HCT116 (cell line): Measurements from ENCODE around the gene USF2. TPM values are rescaled to one million over a fixed set of nuclear protein-coding genes. Genes with fewer than 3 reads are reported as not detected.

Source experiments
- ATAC-seq: fragments of 200-7000 bp; cut with Tn5 transposase; 2 replicates; pipeline ENCODE4 v1.9.1; 2020; ENCODE audit warnings: mild to moderate bottlenecking, moderate library complexity
- BruUV-seq: library from RNA; stranded (reverse); fragments of 400-500 nt; replicated peaks from 2 replicates; lab custom pipeline; 2021; lab: Mats Ljungman, UMichigan
- CTCF ChIA-PET: fragments of 300-600 bp; sonication (Branson Sonifier 250); formaldehyde crosslinking; loops from one replicate; lab custom pipeline; 2021; ENCODE audit warnings: antibody characterized with exemption; lab: Charles Lee
- POLR2A ChIA-PET: fragments of 300-600, 350-600 bp; sonication (Branson Sonifier 250); formaldehyde crosslinking; loops from one replicate; lab custom pipeline; 2021; ENCODE audit warnings: antibody characterized with exemption; lab: Charles Lee
- RAD21 ChIA-PET, 2 experiments: fragments of 300-600 bp; sonication (Branson Sonifier 250); formaldehyde crosslinking; loops; one replicate each; lab custom pipeline; 2023; ENCODE audit warnings: low total read pairs in 2 of 2; ENCODE audit not compliant: uncharacterized antibody in 2 of 2, unreplicated experiment in 2 of 2, low non-redundant PET in 1 of 2; lab: Charles Lee
- DNase-seq: peaks from one replicate; pipeline ENCODE4 v3.0.0-alpha.2; 2010; ENCODE audit warnings: low read depth, low spot score
- H2AFZ ChIP-seq: fragments of 200-600 bp; shearing (Covaris generic), sonication (generic); 2 replicates; pipeline ENCODE4 v1.6.1; 2017; ENCODE audit warnings: low read depth, mixed run types, mixed read lengths, antibody characterized with exemption, low read length; ENCODE audit not compliant: poor library complexity, severe bottlenecking
- H3K27ac ChIP-seq: 2 replicates; pipeline ENCODE4 v1.5.1; 2012; ENCODE audit warnings: low read depth, low read length
- H3K27me3 ChIP-seq: fragments of 200-600 bp; sonication (generic); 2 replicates; pipeline ENCODE4 v1.6.1; 2016; ENCODE audit warnings: mixed run types, low read length, mixed read lengths; ENCODE audit not compliant: insufficient read depth
- H3K36me3 ChIP-seq, 2 experiments: fragments of 200-500 bp in 1 of 2; fragments of 200-600 bp in 1 of 2; sonication (Bioruptor generic) in 1 of 2; sonication (generic) in 1 of 2; 2 replicates each; pipeline versions ENCODE4 v1.5.1 to v1.6.1; 2014 to 2016; ENCODE audit warnings: low read length in 2 of 2, inconsistent platforms in 1 of 2, mixed read lengths in 1 of 2, mixed run types in 1 of 2; ENCODE audit not compliant: insufficient read depth in 2 of 2, control insufficient read depth in 1 of 2
- H3K4me1 ChIP-seq, 2 experiments: fragments of 200-600 bp in 1 of 2; sonication (generic) in 1 of 2; 2 replicates each; pipeline versions ENCODE4 v1.5.1 to v1.6.1; 2012 to 2017; ENCODE audit warnings: low read length in 2 of 2, inconsistent platforms in 1 of 2, mild to moderate bottlenecking in 1 of 2, mixed read lengths in 1 of 2, mixed run types in 1 of 2, moderate library complexity in 1 of 2; ENCODE audit not compliant: insufficient read depth in 2 of 2, control insufficient read depth in 1 of 2
- H3K4me2 ChIP-seq: fragments of 200-600 bp; sonication (generic); 2 replicates; pipeline ENCODE4 v1.6.1; 2017; ENCODE audit warnings: mixed run types, low read length, mixed read lengths
- H3K4me3 ChIP-seq, 2 experiments: fragments of 200-600 bp in 1 of 2; sonication (generic) in 1 of 2; replicated peaks in 1 of 2; 2 replicates each; pipeline ENCODE4 v1.5.1; 2011 to 2016; ENCODE audit warnings: low read length in 2 of 2, control low read depth in 1 of 2, low read depth in 1 of 2, mild to moderate bottlenecking in 1 of 2, mixed read lengths in 1 of 2, mixed run types in 1 of 2
- H3K79me2 ChIP-seq: fragments of 200-600 bp; sonication (generic); 2 replicates; pipeline ENCODE4 v1.6.1; 2017; ENCODE audit warnings: mild to moderate bottlenecking, mixed run types, low read length, moderate library complexity, mixed read lengths; ENCODE audit not compliant: insufficient read depth
- H3K9ac ChIP-seq: fragments of 200-600 bp; sonication (generic); 2 replicates; pipeline ENCODE4 v1.6.1; 2016; ENCODE audit warnings: low read length, mixed read lengths
- H3K9me2 ChIP-seq: fragments of 200-600 bp; sonication (generic), shearing (Covaris generic); 2 replicates; pipeline ENCODE4 v1.6.1; 2017; ENCODE audit warnings: mixed run types, mild to moderate bottlenecking, moderate library complexity; ENCODE audit not compliant: insufficient read depth
- H3K9me3 ChIP-seq, 2 experiments: fragments of 200-500 bp in 1 of 2; fragments of 200-600 bp in 1 of 2; sonication (Bioruptor generic) in 1 of 2; sonication (generic) in 1 of 2; 2 replicates each; pipeline ENCODE4 v1.6.1; 2014 to 2017; ENCODE audit warnings: low read length in 2 of 2, mixed read lengths in 2 of 2, inconsistent platforms in 1 of 2, low read depth in 1 of 2, mild to moderate bottlenecking in 1 of 2, mixed run types in 1 of 2, moderate library complexity in 1 of 2; ENCODE audit not compliant: control insufficient read depth in 1 of 2, insufficient read depth in 1 of 2
- H4K20me1 ChIP-seq: fragments of 200-600 bp; sonication (generic), shearing (Covaris generic); 2 replicates; pipeline ENCODE4 v1.6.1; 2017; ENCODE audit warnings: mixed run types, mild to moderate bottlenecking, moderate library complexity; ENCODE audit not compliant: insufficient read depth
- CTCF ChIP-seq, 3 experiments: fragments of 200-600 bp in 1 of 3; sonication (generic) in 1 of 3; IDR thresholded peaks in 2 of 3; conservative IDR thresholded peaks in 1 of 3; 2 replicates each; pipeline ENCODE4 v1.5.1; 2012 to 2017; ENCODE audit warnings: low read depth in 2 of 3, low read length in 2 of 3, antibody characterized with exemption in 1 of 3, borderline replicate concordance in 1 of 3, control low read depth in 1 of 3, mild to moderate bottlenecking in 1 of 3, mixed read lengths in 1 of 3, mixed run types in 1 of 3, moderate library complexity in 1 of 3; ENCODE audit not compliant: insufficient read depth in 1 of 3
- EGR1 ChIP-seq: IDR thresholded peaks from 2 replicates; pipeline ENCODE4 v1.6.1; 2012; ENCODE audit warnings: low read depth
- ELF1 ChIP-seq: IDR thresholded peaks from 2 replicates; pipeline ENCODE4 v1.6.1; 2012; ENCODE audit warnings: low read depth, borderline replicate concordance
- FOSL1 ChIP-seq: IDR thresholded peaks from 2 replicates; pipeline ENCODE4 v1.6.1; 2012; ENCODE audit warnings: low read depth
- POLR2A ChIP-seq: IDR thresholded peaks from 2 replicates; pipeline ENCODE4 v1.7.0; 2011; ENCODE audit warnings: borderline replicate concordance; ENCODE audit not compliant: insufficient read depth, insufficient read length; ENCODE audit errors: extremely low read depth
- POLR2AphosphoS5 ChIP-seq: IDR thresholded peaks from 2 replicates; pipeline ENCODE4 v1.6.1; 2011; ENCODE audit warnings: mild to moderate bottlenecking, low read depth, low read length, moderate library complexity
- RAD21 ChIP-seq: IDR thresholded peaks from 2 replicates; pipeline ENCODE4 v1.6.1; 2012; ENCODE audit warnings: low read depth, mild to moderate bottlenecking
- SIN3A ChIP-seq: IDR thresholded peaks from 2 replicates; pipeline ENCODE4 v1.6.1; 2012; ENCODE audit warnings: low read depth
- YY1 ChIP-seq: IDR thresholded peaks from 2 replicates; pipeline ENCODE4 v1.6.1; 2011; ENCODE audit warnings: low read length, low read depth, moderate library complexity, mild to moderate bottlenecking; ENCODE audit not compliant: insufficient replicate concordance; ENCODE audit errors: extremely low read depth
- intact Hi-C: fragments of 100-400 bp; cut with micrococcal nuclease; formaldehyde crosslinking; loops from 2 replicates; pipeline ENCODE4 v1.10.0; 2022
- total RNA-seq: library from RNA; stranded (reverse); gene quantifications from one replicate; pipeline ENCODE4 v1.2.1, GENCODE V29; 2021; ENCODE audit not compliant: unreplicated experiment

Gene USF2
- total RNA-seq, 1 experiment from 2014 or later = 98.4 TPM

GRCh38 chr19:35317464-35318043 is 48.8 kb downstream of the USF2 start:
- Histone ChIP-seq H3K9me3 (no peaks in the 10 kb centered on the region), H3K36me3 (no peaks in the 10 kb centered on the region), H3K27me3 (no peaks in the 10 kb centered on the region), H3K4me1 (peaks cover 23 to 48% of the 10 kb centered on the region in 2 experiments), H3K4me3 (no peak overlapping the region), H2AFZ (no peak overlapping the region), H3K27ac (no peak overlapping the region), H3K9me2 (no peaks in the 10 kb centered on the region), H4K20me1 (no peaks in the 10 kb centered on the region), H3K4me2 (no peak overlapping the region), H3K9ac (peak overlapping the region; percentile 1; the same call in 1 of the 2 replicates), H3K79me2 (no peaks in the 10 kb centered on the region)
- no TSS peak for BruUV-seq
- ChIA-PET POLR2A (no interaction called here), CTCF (no interaction called here), RAD21 (no interaction called here)
- intact Hi-C loops = no loop called here
- DNase-seq (no peak), ATAC-seq (no peak)
- TF ChIP-seq EGR1 (no peak), POLR2A (no peak), CTCF (IDR thresholded peaks at IDR 0.05 in 2 of 3, conservative IDR thresholded peaks at IDR 0.05 in 1 of 3; ENCODE audit: borderline replicate concordance in 1 of 3, insufficient read depth in 1 of 3, low read depth in 2 of 3, low read length in 2 of 3) (no peak), YY1 (no peak), RAD21 (no peak), FOSL1 (no peak), ELF1 (no peak), SIN3A (no peak), POLR2AphosphoS5 (no peak)
